ENCODE results near the gene PEG3. TPM values are rescaled to one million over a fixed set of nuclear protein-coding genes. Genes with fewer than 3 reads are reported as not detected.

PEG3 gene
- total RNA-seq, 4 donors from 2014 or later: 9.8 to 24.1 (median 18.8) TPM

- H3K4me1 ChIP-seq: no peaks in the 10 kb centered on the region
- no peak overlapping the region for H3K4me3 ChIP-seq (replicated peaks in 1 of 3)
- TF ChIP-seq POLR2A (IDR thresholded peaks at IDR 0.05) (no peak), CTCF (IDR thresholded peaks at IDR 0.05) (no peak)
- H3K27ac ChIP-seq: no peak overlapping the region
- intact Hi-C loops (cut with DNase I): no loop called here
- no peak for DNase-seq
- no peaks in the 10 kb centered on the region for H3K9me3 ChIP-seq
- peaks cover 7 to 10% of the 10 kb centered on the region in 2 donors for H3K36me3 ChIP-seq
- WGBS, 2 donors: 79 to 82% methylated on average over 5 of the region's 5 CpGs
- H3K27me3 ChIP-seq: no peaks in the 10 kb centered on the region
Measured at GRCh38 chr19:56822755-56823154, 17.8 kb downstream of the PEG3 start.

GRCh38 chr19:56821675-56822074, 18.9 kb downstream of the PEG3 start:
- 68 to 92% methylated on average over 4 to 6 of the region's 6 CpGs for WGBS, 2 donors
- Histone ChIP-seq H3K4me3 (replicated peaks in 1 of 3) (no peak overlapping the region), H3K36me3 (peaks cover 9 to 10% of the 10 kb centered on the region in 2 donors), H3K4me1 (no peaks in the 10 kb centered on the region), H3K9me3 (no peaks in the 10 kb centered on the region), H3K27ac (no peak overlapping the region), H3K27me3 (no peaks in the 10 kb centered on the region)
- no peak for DNase-seq
- TF ChIP-seq CTCF (IDR thresholded peaks at IDR 0.05) (no peak), POLR2A (IDR thresholded peaks at IDR 0.05) (no peak)
- intact Hi-C loops (cut with DNase I): no loop called here

- no peak for TF ChIP-seq POLR2A (IDR thresholded peaks at IDR 0.05)
- TF ChIP-seq CTCF (IDR thresholded peaks at IDR 0.05): no peak
- intact Hi-C loops (cut with DNase I): no loop called here
- WGBS, 2 donors: 72 to 73% methylated on average over 5 of the region's 5 CpGs
Measured at GRCh38 chr19:56821209-56821608, 19.3 kb downstream of the PEG3 start.

GRCh38 chr19:56819166-56819565, 21.4 kb downstream of the PEG3 start:
- H3K4me3 ChIP-seq (replicated peaks in 1 of 3): no peak overlapping the region
- intact Hi-C loops (cut with DNase I): no loop called here
- no peaks in the 10 kb centered on the region for H3K4me1 ChIP-seq
- no peak for TF ChIP-seq POLR2A (IDR thresholded peaks at IDR 0.05)
- WGBS, 2 donors: 79 to 91% methylated on average over 2 of the region's 2 CpGs
- H3K36me3 ChIP-seq: peaks cover 9 to 10% of the 10 kb centered on the region in 2 donors
- no peak for DNase-seq
- no peaks in the 10 kb centered on the region for H3K27me3 ChIP-seq
- no peaks in the 10 kb centered on the region for H3K9me3 ChIP-seq
- H3K27ac ChIP-seq: no peak overlapping the region

More at GRCh38 chr19:56821209-56821608, 19.3 kb downstream of the PEG3 start:
- Histone ChIP-seq H3K4me1 (no peaks in the 10 kb centered on the region), H3K9me3 (no peaks in the 10 kb centered on the region), H3K36me3 (peaks cover 9 to 10% of the 10 kb centered on the region in 2 donors), H3K27me3 (no peaks in the 10 kb centered on the region), H3K27ac (no peak overlapping the region), H3K4me3 (replicated peaks in 1 of 3) (no peak overlapping the region)
- no peak for DNase-seq

GRCh38 chr19:56814656-56815055, 25.9 kb downstream of the PEG3 start:
- DNase-seq: no peak
- WGBS, 2 donors: 87 to 91% methylated on average over 7 of the region's 7 CpGs
- TF ChIP-seq POLR2A (IDR thresholded peaks at IDR 0.05) (no peak), CTCF (IDR thresholded peaks at IDR 0.05) (no peak)
- Histone ChIP-seq H3K4me1 (no peaks in the 10 kb centered on the region), H3K36me3 (peaks cover 0 to 9% of the 10 kb centered on the region in 2 donors), H3K27ac (no peak overlapping the region), H3K9me3 (no peaks in the 10 kb centered on the region), H3K27me3 (no peaks in the 10 kb centered on the region), H3K4me3 (replicated peaks in 1 of 3) (no peak overlapping the region)
- intact Hi-C loops (cut with DNase I): no loop called here

GRCh38 chr19:56813531-56813930, 27.0 kb downstream of the PEG3 start:
- TF ChIP-seq POLR2A (IDR thresholded peaks at IDR 0.05) (no peak), CTCF (IDR thresholded peaks at IDR 0.05) (no peak)
- Histone ChIP-seq H3K27me3 (no peaks in the 10 kb centered on the region), H3K9me3 (no peaks in the 10 kb centered on the region), H3K36me3 (peaks cover 0 to 9% of the 10 kb centered on the region in 2 donors), H3K27ac (no peak overlapping the region), H3K4me1 (no peaks in the 10 kb centered on the region), H3K4me3 (replicated peaks in 1 of 3) (no peak overlapping the region)
- intact Hi-C loops (cut with DNase I): no loop called here
- no peak for DNase-seq
- WGBS, 2 donors: 81 to 90% methylated on average over 5 of the region's 5 CpGs

Data from thyroid gland (tissue), 4 donors.